Choroid plexus epithelial cell (primary cell): ENCODE measurements around the gene FTL.

Experiments
- DNase-seq: peaks from one replicate; pipeline ENCODE4 v3.0.0-alpha.2; 2010; ENCODE audit warnings: low read depth
- H3K4me3 ChIP-seq: 2 replicates; pipeline ENCODE4 v1.5.1; 2011; ENCODE audit warnings: low read depth, mild to moderate bottlenecking, control low read depth, low read length, moderate library complexity
- TF ChIP-seq, protein P1 (sequence below): conservative IDR thresholded peaks from 2 replicates; pipeline ENCODE4 v1.5.1; 2011; ENCODE audit warnings: low read depth, mild to moderate bottlenecking, control low read depth, inconsistent platforms, low read length, moderate library complexity

Gene FTL

DNA sequence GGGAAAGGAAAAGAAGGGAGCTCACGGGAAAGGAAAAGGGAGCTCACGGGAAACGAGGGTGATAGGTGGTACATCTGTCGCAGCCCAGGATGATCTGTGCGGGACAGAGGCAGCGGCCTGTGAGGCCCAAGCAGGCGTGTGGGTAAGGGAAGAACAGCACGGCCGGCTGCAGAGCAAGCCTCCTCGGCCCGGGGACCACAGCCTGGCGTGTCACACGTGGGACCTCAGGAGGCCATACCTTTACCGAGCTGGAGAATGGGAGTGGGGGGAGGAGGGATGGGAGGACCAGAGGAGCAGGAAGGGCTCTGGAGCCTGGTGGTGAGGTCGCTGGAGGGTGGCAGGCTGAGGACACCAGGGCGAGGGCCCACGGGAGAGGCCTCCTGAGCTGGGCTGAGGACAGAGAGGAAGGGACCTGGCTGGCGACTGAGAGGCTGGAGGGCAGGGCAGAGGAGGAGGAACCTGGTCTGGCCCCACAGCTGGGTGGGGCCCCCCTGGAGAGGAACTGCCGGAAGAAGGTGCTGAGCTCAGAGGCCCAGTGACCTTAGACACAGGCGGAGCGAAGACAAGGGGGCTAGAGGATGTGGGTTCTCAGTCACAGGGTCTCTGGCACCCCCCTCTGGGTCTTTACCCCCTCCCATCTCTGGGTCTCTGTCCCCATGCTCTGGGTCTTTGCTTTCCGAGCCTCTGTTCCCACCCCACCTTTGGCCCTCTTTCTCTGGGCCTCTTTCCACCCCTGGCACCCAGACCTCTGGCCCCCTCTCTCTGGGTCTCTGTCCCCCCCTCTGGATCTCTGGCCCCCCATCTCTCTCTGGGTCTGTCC, 2.9 kb upstream of the FTL start:
- DNase-seq: peak; percentile 39
- TF ChIP-seq, protein P1, sequence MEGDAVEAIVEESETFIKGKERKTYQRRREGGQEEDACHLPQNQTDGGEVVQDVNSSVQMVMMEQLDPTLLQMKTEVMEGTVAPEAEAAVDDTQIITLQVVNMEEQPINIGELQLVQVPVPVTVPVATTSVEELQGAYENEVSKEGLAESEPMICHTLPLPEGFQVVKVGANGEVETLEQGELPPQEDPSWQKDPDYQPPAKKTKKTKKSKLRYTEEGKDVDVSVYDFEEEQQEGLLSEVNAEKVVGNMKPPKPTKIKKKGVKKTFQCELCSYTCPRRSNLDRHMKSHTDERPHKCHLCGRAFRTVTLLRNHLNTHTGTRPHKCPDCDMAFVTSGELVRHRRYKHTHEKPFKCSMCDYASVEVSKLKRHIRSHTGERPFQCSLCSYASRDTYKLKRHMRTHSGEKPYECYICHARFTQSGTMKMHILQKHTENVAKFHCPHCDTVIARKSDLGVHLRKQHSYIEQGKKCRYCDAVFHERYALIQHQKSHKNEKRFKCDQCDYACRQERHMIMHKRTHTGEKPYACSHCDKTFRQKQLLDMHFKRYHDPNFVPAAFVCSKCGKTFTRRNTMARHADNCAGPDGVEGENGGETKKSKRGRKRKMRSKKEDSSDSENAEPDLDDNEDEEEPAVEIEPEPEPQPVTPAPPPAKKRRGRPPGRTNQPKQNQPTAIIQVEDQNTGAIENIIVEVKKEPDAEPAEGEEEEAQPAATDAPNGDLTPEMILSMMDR: no peak
- H3K4me3 ChIP-seq: no peak overlapping the region

DNA sequence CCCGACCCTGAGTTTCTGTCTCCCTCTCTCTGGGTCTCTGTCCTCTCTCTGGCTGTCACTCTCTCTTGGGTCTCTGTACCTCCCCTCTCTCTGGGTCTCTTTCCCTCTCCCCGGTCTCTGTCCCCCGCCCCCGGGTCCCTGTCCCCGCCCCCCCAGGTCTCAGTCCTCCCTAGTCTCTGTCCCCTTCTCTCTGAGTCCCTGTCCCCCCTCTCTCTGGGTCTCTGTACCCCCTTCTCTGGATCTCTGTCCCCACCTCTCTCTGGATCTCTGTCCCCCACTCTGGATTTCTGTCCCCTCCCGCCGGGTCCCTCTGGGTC, 2.3 kb upstream of the FTL start:
- no peak overlapping the region for H3K4me3 ChIP-seq
- no peak for DNase-seq
- TF ChIP-seq, protein P1: no peak

DNA sequence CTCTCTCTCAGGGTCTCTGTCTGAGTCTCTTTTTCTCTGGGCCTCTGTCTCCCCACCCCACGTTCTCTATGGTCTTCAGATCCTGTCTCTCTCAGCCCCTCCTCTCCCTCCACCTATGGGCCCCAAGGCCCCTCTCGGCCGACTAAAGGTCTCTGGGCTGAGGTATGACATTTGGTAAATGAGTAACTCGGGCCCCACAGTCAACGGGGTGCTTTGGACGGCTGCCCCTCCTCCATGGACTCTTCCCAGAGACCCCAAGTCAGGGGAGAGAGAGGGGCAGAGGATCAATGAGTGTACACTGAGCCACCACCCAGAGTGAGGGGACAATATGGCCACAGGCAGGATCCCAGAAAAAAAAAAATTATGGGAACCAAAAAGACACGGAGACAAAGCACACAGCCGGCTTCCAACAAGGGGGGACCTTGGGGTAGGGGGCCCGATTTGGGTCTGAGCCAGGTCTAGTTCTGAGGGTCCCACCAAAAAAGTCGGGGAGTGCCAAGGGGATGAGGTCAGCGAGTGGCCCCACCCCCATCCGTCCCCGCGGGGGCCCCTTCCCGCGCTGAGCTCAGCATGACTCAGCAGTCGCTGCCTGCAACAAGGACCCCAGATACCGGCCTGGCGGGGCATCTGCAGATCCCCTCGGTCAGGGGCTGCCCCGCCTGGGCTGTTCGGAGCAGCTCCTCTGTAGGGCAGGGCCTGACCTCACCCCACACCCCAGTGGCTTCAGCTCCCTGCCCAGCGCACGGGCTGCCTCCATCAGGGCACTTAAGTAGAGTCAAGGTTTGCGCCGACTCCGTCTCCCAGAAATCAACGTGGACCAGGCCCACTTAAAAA, 1.5 kb upstream of the FTL start:
- DNase-seq: peak; percentile 70
- peak overlapping the region; percentile 17 for H3K4me3 ChIP-seq
- TF ChIP-seq, protein P1: no peak

DNA sequence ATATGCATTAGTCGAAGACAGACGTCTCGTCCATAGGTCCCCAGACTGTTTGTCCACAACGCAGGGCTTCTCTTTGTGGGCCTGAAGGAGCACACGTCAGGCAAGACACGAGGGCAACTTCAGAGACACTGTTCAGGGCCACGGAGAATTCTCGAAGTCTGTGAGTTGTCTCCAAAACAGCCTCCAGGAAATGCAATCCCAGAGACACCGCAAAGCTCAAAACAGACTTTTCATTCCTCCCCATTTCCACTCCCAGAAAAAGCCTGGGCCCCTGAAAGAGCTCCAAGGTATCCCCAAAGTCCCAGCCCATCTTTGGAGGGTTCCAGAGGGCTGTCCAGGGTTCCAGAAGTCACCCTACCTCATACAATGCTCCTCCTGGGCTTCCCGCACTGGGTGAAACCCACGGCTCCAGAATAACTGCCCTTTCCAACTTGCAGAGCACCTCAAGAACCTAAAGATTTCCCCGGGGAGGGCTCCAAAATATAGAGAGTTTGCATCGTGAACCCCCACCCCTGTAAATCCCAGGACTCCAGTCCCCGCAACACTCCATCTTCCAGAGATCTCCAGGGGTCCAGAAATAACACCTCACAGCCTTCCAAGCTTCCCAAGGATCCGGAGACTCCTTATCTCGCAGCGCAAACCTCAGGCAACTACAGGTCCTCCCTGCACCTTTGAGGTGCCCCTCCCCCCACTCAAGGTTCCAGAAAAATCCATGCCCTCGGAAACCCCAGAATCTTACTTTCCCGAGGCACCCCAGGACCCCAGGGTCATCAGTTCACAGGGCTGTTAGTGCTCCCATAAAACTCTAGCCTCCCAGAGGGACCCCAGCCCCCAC, 687 bp upstream of the FTL start:
- H3K4me3 ChIP-seq: peak overlapping the region; percentile 35
- peak; percentile 75 for DNase-seq
- TF ChIP-seq, protein P1: no peak

DNA sequence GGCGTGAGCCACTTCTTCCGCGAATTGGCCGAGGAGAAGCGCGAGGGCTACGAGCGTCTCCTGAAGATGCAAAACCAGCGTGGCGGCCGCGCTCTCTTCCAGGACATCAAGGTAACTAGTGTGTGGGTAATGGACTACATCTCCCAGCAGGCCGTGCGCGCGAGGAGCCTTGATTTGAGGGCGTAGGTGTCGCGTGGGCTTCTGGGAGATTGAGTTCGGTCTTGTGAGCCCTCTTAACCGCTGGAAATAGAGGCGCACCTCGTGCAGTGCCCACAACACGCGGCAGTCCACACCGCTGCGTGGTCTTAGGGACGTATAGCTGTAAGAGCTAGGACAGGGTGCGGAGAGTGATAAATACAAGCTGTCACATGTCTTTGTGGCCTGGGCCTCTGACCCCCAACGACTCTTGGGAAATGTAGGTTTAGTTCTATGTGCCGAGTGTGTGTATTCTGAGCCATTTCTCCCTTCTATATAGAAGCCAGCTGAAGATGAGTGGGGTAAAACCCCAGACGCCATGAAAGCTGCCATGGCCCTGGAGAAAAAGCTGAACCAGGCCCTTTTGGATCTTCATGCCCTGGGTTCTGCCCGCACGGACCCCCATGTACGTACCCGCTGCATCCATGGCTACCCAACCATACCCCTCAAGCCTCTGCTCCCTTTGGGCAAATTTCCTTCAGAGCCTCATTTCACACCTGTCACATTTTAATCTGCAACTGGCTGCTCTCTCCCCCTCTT, 864 bp downstream of the FTL start:
- TF ChIP-seq, protein P1: no peak
- peak overlapping the region; percentile 78 for H3K4me3 ChIP-seq
- DNase-seq: peak; percentile 88
